Fibroblast of skin of right biceps (primary cell): ENCODE results near the gene PADI4.
"Not testable (repeated sequence)": the region's sequence is repeated elsewhere in the genome, so short reads cannot be mapped to it uniquely, and the experiment has no call there.

Experiments
- DNase-seq: peaks from one replicate; pipeline ENCODE4 v3.0.0-alpha.2; 2013

Gene PADI4

GRCh38 chr1:17316704-17317103 is 8.7 kb downstream of the PADI4 start:
- DNase-seq: no peak

- no peak for DNase-seq
Observed at GRCh38 chr1:17318262-17318661, 10.3 kb downstream of the PADI4 start.

- no peak for DNase-seq
Observed at GRCh38 chr1:17319561-17320350, 11.8 kb downstream of the PADI4 start.

- DNase-seq: not testable (repeated sequence)
Observed at GRCh38 chr1:17321857-17322390, 13.9 kb downstream of the PADI4 start.

GRCh38 chr1:17328855-17329254 is 20.9 kb downstream of the PADI4 start:
- DNase-seq: no peak

- no peak for DNase-seq
Observed at GRCh38 chr1:17329610-17330009, 21.6 kb downstream of the PADI4 start.

GRCh38 chr1:17330856-17331255 is 22.9 kb downstream of the PADI4 start:
- DNase-seq: no peak

GRCh38 chr1:17333081-17333480 is 25.1 kb downstream of the PADI4 start:
- DNase-seq: no peak

- DNase-seq: peak; percentile 59
Observed at GRCh38 chr1:17335821-17336710, 28.1 kb downstream of the PADI4 start.

GRCh38 chr1:17338706-17339493 is 30.9 kb downstream of the PADI4 start:
- no peak for DNase-seq

- DNase-seq: no peak
Observed at GRCh38 chr1:17339521-17339920, 31.5 kb downstream of the PADI4 start.

GRCh38 chr1:17340358-17340757 is 32.4 kb downstream of the PADI4 start:
- no peak for DNase-seq

- no peak for DNase-seq
Observed at GRCh38 chr1:17342014-17342441, 34.0 kb downstream of the PADI4 start.

GRCh38 chr1:17345506-17345905 is 37.5 kb downstream of the PADI4 start:
- not testable (repeated sequence) for DNase-seq

GRCh38 chr1:17346046-17346789 is 38.2 kb downstream of the PADI4 start:
- DNase-seq: no peak

- DNase-seq: peak; percentile 25
Observed at GRCh38 chr1:17347769-17348592, 40.0 kb downstream of the PADI4 start.

GRCh38 chr1:17348593-17349234 is 40.7 kb downstream of the PADI4 start:
- DNase-seq: no peak

GRCh38 chr1:17350083-17350482 is 42.1 kb downstream of the PADI4 start:
- DNase-seq: no peak

GRCh38 chr1:17350928-17351446 is 43.0 kb downstream of the PADI4 start:
- no peak for DNase-seq

GRCh38 chr1:17351598-17352324 is 43.8 kb downstream of the PADI4 start:
- no peak for DNase-seq
